ENCODE data around the gene SASH1.

DNA sequence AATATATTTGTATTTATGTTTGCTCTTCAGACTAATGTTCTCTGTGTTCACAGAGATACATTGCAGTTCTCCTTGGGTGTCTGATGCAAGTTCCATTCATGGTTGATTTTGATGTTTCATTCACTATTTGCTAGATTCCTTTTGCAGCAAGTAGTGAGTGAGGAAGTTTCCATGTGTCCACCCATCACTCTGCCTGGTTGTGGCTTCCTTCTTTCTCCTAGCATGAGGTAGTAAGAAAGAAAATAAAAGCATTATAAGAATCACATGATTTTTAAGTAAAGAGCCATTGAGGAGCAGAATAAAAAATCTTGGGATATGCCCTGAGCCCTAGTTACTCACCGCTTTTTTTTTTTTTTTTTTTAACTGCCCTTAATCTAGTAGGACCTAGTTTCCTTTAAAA, 8.7 kb downstream of the SASH1 start:
- TF ChIP-seq POLR2A (IDR thresholded peaks at IDR 0.05; ENCODE audit: control extremely low read depth in 1 of 2, low read depth in 2 of 2, low read length in 2 of 2) (no peak), EP300 (IDR thresholded peaks at IDR 0.05; ENCODE audit: borderline replicate concordance in 1 of 2, low read depth in 2 of 2, low read length in 2 of 2) (no peak), EGR1 (IDR thresholded peaks at IDR 0.05; ENCODE audit: borderline replicate concordance, low read depth, low read length) (no peak)
- TF ChIP-seq, protein P1, sequence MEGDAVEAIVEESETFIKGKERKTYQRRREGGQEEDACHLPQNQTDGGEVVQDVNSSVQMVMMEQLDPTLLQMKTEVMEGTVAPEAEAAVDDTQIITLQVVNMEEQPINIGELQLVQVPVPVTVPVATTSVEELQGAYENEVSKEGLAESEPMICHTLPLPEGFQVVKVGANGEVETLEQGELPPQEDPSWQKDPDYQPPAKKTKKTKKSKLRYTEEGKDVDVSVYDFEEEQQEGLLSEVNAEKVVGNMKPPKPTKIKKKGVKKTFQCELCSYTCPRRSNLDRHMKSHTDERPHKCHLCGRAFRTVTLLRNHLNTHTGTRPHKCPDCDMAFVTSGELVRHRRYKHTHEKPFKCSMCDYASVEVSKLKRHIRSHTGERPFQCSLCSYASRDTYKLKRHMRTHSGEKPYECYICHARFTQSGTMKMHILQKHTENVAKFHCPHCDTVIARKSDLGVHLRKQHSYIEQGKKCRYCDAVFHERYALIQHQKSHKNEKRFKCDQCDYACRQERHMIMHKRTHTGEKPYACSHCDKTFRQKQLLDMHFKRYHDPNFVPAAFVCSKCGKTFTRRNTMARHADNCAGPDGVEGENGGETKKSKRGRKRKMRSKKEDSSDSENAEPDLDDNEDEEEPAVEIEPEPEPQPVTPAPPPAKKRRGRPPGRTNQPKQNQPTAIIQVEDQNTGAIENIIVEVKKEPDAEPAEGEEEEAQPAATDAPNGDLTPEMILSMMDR (IDR thresholded peaks at IDR 0.05; ENCODE audit: control extremely low read depth in 1 of 3, insufficient read depth in 1 of 3, low read depth in 1 of 3, low read length in 3 of 3), result no peak

Measured in H1 (cell line).